Pancreas (tissue), 10 donors: ENCODE data around the gene ZNF554. TPM values are rescaled to one million over a fixed set of nuclear protein-coding genes. Genes with fewer than 3 reads are reported as not detected.

Experiments
- ATAC-seq, 4 donors: fragments of 200-7000 bp; cut with Tn5 transposase; one replicate each; pipeline versions ENCODE4 v1.8.0 to v1.9.1; 2020; ENCODE audit warnings: mild to moderate bottlenecking in 4 of 4, moderate library complexity in 4 of 4
- DNase-seq, 6 donors: peaks; one replicate each; pipeline ENCODE4 v3.0.0-alpha.2; 2020
- FAIRE-seq: peaks from 2 replicates; lab custom pipeline; 2012; peaks lifted over from hg19 to GRCh38; lab: Jason Lieb, UNC
- H3K27ac ChIP-seq, 4 donors: fragments of 200-600 bp; sonication (generic); 1 replicate in 3 of 4; 2 replicates in 1 of 4; pipeline versions ENCODE4 v1.5.0 to v1.8.0; 2020
- H3K27me3 ChIP-seq, 4 donors: fragments of 200-600 bp; one replicate each; pipeline ENCODE4 v1.8.0; 2021
- H3K36me3 ChIP-seq, 3 donors: fragments of 200-600 bp; sonication (generic) in 1 of 3; one replicate each; pipeline versions ENCODE4 v1.5.0 to v1.8.0; 2020 to 2021
- H3K4me1 ChIP-seq, 3 donors: fragments of 200-600 bp; one replicate each; pipeline ENCODE4 v1.8.0; 2021
- H3K4me3 ChIP-seq, 4 donors: fragments of 200-600 bp; sonication (generic) in 2 of 4; one replicate each; pipeline versions ENCODE4 v1.5.0 to v1.8.0; 2020 to 2021
- H3K9me3 ChIP-seq, 4 donors: fragments of 200-600 bp; one replicate each; pipeline ENCODE4 v1.8.0; 2021
- CTCF ChIP-seq, 4 donors: fragments of 200-600 bp; sonication (generic) in 3 of 4; IDR thresholded peaks; one replicate each; pipeline versions ENCODE4 v1.5.0 to v1.8.0; 2021; ENCODE audit warnings: antibody characterized with exemption in 4 of 4
- WGBS, 2 donors: extraction: QIAGEN DNeasy Blood & Tissue Kit; methylation state at CpG; one replicate each; pipeline ENCODE4 v1.1.7; 2013; 5-methylcytosine and 5-hydroxymethylcytosine counted together
- intact Hi-C, 3 donors: fragments of 100-400 bp; cut with DNase I; formaldehyde crosslinking; loops; one replicate each; pipeline versions ENCODE4 v1.11.1 to v1.14.2; 2022
- polyA plus RNA-seq, 2 donors: library from polyadenylated mRNA; stranded (reverse); fragments of 200-250 nt; gene quantifications; one replicate each; pipeline ENCODE4 v1.2.3, GENCODE V29; 2013
- total RNA-seq, 6 donors: library from RNA; stranded (reverse); fragmentation: NEBNext Ultra II Directional in 4 of 6; extraction: Animal tissue kit (Norgen Biotek cat#: 25700) in 4 of 6; gene quantifications; one replicate each; pipeline versions ENCODE4 v1.2.1 to v1.2.4, GENCODE V29; 2021 to 2023
- donor health status: healthy with polysubstance abuse.
- donor health status: DM: no; HTN: no; CAD: no; lungs with moderate emphysema.
- donor health status: DM: no; HTN: no; CAD: no.
- donor health status: control.
- donor health status: control.
- donor health status: Bipolar disorder and iron deficiency.
- donor health status: DM: yes; HTN: yes; CAD: no.
- donor health status: DM: no; HTN: no; CAD: no.
- donor health status: DM: no; HTN: no; CAD: no.
- donor health status: DM: yes; HTN: yes; CAD: no.

ZNF554 gene
- total and polyA plus RNA-seq, 8 donors = 2.6 to 5.2 (median 3.6) TPM

GRCh38 chr19:2877398-2878331, 58.0 kb downstream of the ZNF554 start:
- intact Hi-C loops = no loop called here
- Histone ChIP-seq H3K4me1 (no peaks in the 10 kb centered on the region), H3K27me3 (no peaks in the 10 kb centered on the region), H3K4me3 (no peak overlapping the region), H3K27ac (no peak overlapping the region), H3K9me3 (peaks cover 0 to 6% (median 0%) of the 10 kb centered on the region in 4 donors), H3K36me3 (no peaks in the 10 kb centered on the region)
- WGBS, 2 donors = 83 to 84% methylated on average over 32 of the region's 32 CpGs
- no peak for TF ChIP-seq CTCF (IDR thresholded peaks at IDR 0.05)
- DNase-seq (no peak), FAIRE-seq (no peak), ATAC-seq (no peak)

- Histone ChIP-seq H3K27ac (no peak overlapping the region), H3K4me1 (no peaks in the 10 kb centered on the region), H3K9me3 (no peaks in the 10 kb centered on the region), H3K36me3 (no peaks in the 10 kb centered on the region), H3K4me3 (no peak overlapping the region), H3K27me3 (no peaks in the 10 kb centered on the region)
- intact Hi-C loops = loop anchor here in 2 of 3 donors (10.0 kb wide), 2 partner anchors 271 to 281 kb away; no protein-coding TSS in a partner anchor
- no peak for TF ChIP-seq CTCF (IDR thresholded peaks at IDR 0.05)
- WGBS, 2 donors = 81 to 84% methylated on average over 14 of the region's 14 CpGs
- no peak for ATAC-seq
- DNase-seq = no peak
- no peak for FAIRE-seq
Observed at GRCh38 chr19:2883686-2884439, 64.2 kb downstream of the ZNF554 start.

- ATAC-seq = no peak
- H3K4me3 ChIP-seq = no peak overlapping the region
- no peaks in the 10 kb centered on the region for H3K4me1 ChIP-seq
- no peak for DNase-seq
- 66 to 85% methylated on average over 17 of the region's 17 CpGs for WGBS, 2 donors
- H3K36me3 ChIP-seq = no peaks in the 10 kb centered on the region
- no peak for FAIRE-seq
- no peaks in the 10 kb centered on the region for H3K9me3 ChIP-seq
- H3K27me3 ChIP-seq = no peaks in the 10 kb centered on the region
- no peak overlapping the region for H3K27ac ChIP-seq
- intact Hi-C loops = loop anchor here in 2 of 3 donors (10.0 kb wide), 2 partner anchors 269 to 279 kb away; no protein-coding TSS in a partner anchor
- TF ChIP-seq CTCF (IDR thresholded peaks at IDR 0.05) = no peak
Observed at GRCh38 chr19:2885736-2886135, 66.1 kb downstream of the ZNF554 start.

Other genes with a start within 250 kb of the ZNF554 start
- 1 to 10 TPM; 4.0 to 8.8 (median 5.9) TPM for gene GNG7, start 117.2 kb upstream of the ZNF554 start, total RNA-seq
- 1 to 10 TPM; 5.6 to 7.7 TPM for gene GNG7, start 117.2 kb upstream of the ZNF554 start, polyA plus RNA-seq
- 10 to 100 TPM in 1 of 6 donors, 1 to 10 TPM in 5; 2.7 to 16.3 (median 4.5) TPM for gene DIRAS1, start 98.5 kb upstream of the ZNF554 start, total RNA-seq
- gene DIRAS1, start 98.5 kb upstream of the ZNF554 start, polyA plus RNA-seq = 1 to 10 TPM; 2.4 to 2.8 TPM
- 10 to 100 TPM in 5 of 6 donors, 1 to 10 TPM in 1; 8.7 to 15.2 (median 11.9) TPM for gene SLC39A3, start 79.9 kb upstream of the ZNF554 start, total RNA-seq
- 10 to 100 TPM; 15.9 to 25.6 TPM for gene SLC39A3, start 79.9 kb upstream of the ZNF554 start, polyA plus RNA-seq
- gene SGTA, start 36.6 kb upstream of the ZNF554 start, total RNA-seq = 10 to 100 TPM; 19.4 to 31.5 (median 23.5) TPM
- gene SGTA, start 36.6 kb upstream of the ZNF554 start, polyA plus RNA-seq = 10 to 100 TPM; 42.7 to 49.6 TPM
- gene THOP1, start 34.4 kb upstream of the ZNF554 start, total RNA-seq = 10 to 100 TPM; 11.6 to 21.3 (median 18.6) TPM
- gene THOP1, start 34.4 kb upstream of the ZNF554 start, polyA plus RNA-seq = 100 to 1,000 TPM in 1 of 2 donors, 10 to 100 TPM in 1; 79.6 to 124 TPM
- gene ZNF555, start 21.6 kb downstream of the ZNF554 start, total RNA-seq = 1 to 10 TPM; 3.0 to 6.0 (median 3.8) TPM
- 1 to 10 TPM in 1 of 2 donors, under 1 TPM in 1; 0.68 to 2.1 TPM for gene ZNF555, start 21.6 kb downstream of the ZNF554 start, polyA plus RNA-seq
- gene ZNF556, start 47.5 kb downstream of the ZNF554 start, total RNA-seq = under 1 TPM in 2 of 6 donors, not detected in 4; 0.19 to 0.91 TPM
- not detected for gene ZNF556, start 47.5 kb downstream of the ZNF554 start, polyA plus RNA-seq
- 1 to 10 TPM; 1.6 to 3.0 (median 2.0) TPM for gene ZNF57, start 81.1 kb downstream of the ZNF554 start, total RNA-seq
- 1 to 10 TPM; 2.1 to 2.4 TPM for gene ZNF57, start 81.1 kb downstream of the ZNF554 start, polyA plus RNA-seq
- 1 to 10 TPM; 1.3 to 2.6 (median 1.7) TPM for gene ZNF77, start 125.1 kb downstream of the ZNF554 start, total RNA-seq
- gene ZNF77, start 125.1 kb downstream of the ZNF554 start, polyA plus RNA-seq = 1 to 10 TPM; 2.7 to 3.4 TPM
- 1 to 10 TPM in 4 of 6 donors, under 1 TPM in 2; 0.97 to 1.6 (median 1.1) TPM for gene TLE6, start 157.7 kb downstream of the ZNF554 start, total RNA-seq
- gene TLE6, start 157.7 kb downstream of the ZNF554 start, polyA plus RNA-seq = 1 to 10 TPM; 6.7 to 8.5 TPM
- 10 to 100 TPM; 16.4 to 38.0 (median 21.8) TPM for gene TLE2, start 209.4 kb downstream of the ZNF554 start, total RNA-seq
- gene TLE2, start 209.4 kb downstream of the ZNF554 start, polyA plus RNA-seq = 10 to 100 TPM; 72.6 to 81.9 TPM
- gene TLE5, start 242.6 kb downstream of the ZNF554 start, total RNA-seq = 100 to 1,000 TPM; 165 to 250 (median 204) TPM
- 100 to 1,000 TPM; 539 to 573 TPM for gene TLE5, start 242.6 kb downstream of the ZNF554 start, polyA plus RNA-seq